GM13976 (cell line): ENCODE data around the gene KLF15.

ENCODE experiments used
- DNase-seq: peaks from one replicate; pipeline ENCODE4 v3.0.0; 2012; ENCODE audit warnings: low spot score
- CTCF ChIP-seq: IDR thresholded peaks from 2 replicates; pipeline ENCODE4 v1.5.1; 2012; ENCODE audit warnings: borderline replicate concordance, mild to moderate bottlenecking; ENCODE audit not compliant: insufficient read depth; ENCODE audit errors: extremely low read depth, missing control alignments, control extremely low read depth
- in situ Hi-C: fragments of 300-500 bp; cut with MboI; formaldehyde crosslinking; loops from one replicate; pipeline ENCODE4 v1.12.0; 2022; ENCODE audit warnings: low sequenced_read_pairs, mixed read lengths, inconsistent platforms; ENCODE audit not compliant: unreplicated experiment

KLF15 gene

GRCh38 chr3:126308394-126309125 is 48.6 kb downstream of the KLF15 start:
- DNase-seq = no peak
- in situ Hi-C loops = no loop called here
- no peak for TF ChIP-seq CTCF

GRCh38 chr3:126307591-126308393 is 49.4 kb downstream of the KLF15 start:
- DNase-seq = no peak
- no peak for TF ChIP-seq CTCF
- in situ Hi-C loops = no loop called here

GRCh38 chr3:126306888-126307482 is 50.2 kb downstream of the KLF15 start:
- in situ Hi-C loops = no loop called here
- DNase-seq = no peak
- TF ChIP-seq CTCF = no peak

- DNase-seq = no peak
- no peak for TF ChIP-seq CTCF
- in situ Hi-C loops = no loop called here
Observed at GRCh38 chr3:126306397-126306796, 50.8 kb downstream of the KLF15 start.

- in situ Hi-C loops = no loop called here
- no peak for TF ChIP-seq CTCF
- no peak for DNase-seq
Observed at GRCh38 chr3:126305427-126305826, 51.8 kb downstream of the KLF15 start.

- DNase-seq = no peak
Observed at GRCh38 chr3:126304704-126305103, 52.5 kb downstream of the KLF15 start.

More at GRCh38 chr3:126304704-126305103, 52.5 kb downstream of the KLF15 start:
- no peak for TF ChIP-seq CTCF
- in situ Hi-C loops = no loop called here
